ENCODE data around the gene TRIM45.

- TF ChIP-seq CTCF (CRISPR knock-in tag; IDR thresholded peaks at IDR 0.05) = no peak
- TF ChIP-seq ZNF407 (CRISPR knock-in tag; IDR thresholded peaks at IDR 0.05; ENCODE audit: not compliant biosample characterization) = no peak
- no peak for TF ChIP-seq EZH2 (conservative IDR thresholded peaks at IDR 0.05; ENCODE audit: low read depth, low read length)
- no peak for TF ChIP-seq KMT2B (CRISPR knock-in tag; IDR thresholded peaks at IDR 0.05)
- no peak for TF ChIP-seq FOXJ3 (CRISPR knock-in tag; IDR thresholded peaks at IDR 0.05; ENCODE audit: borderline replicate concordance)
Measured at GRCh38 chr1:117127795-117128194, 6.2 kb upstream of the TRIM45 start.

Data from HepG2 (cell line).